T-helper 1 cell (primary cell): ENCODE data around the gene ADAMTS20.

Source experiments
- DNase-seq, 5 donors: peaks; one replicate each; pipeline ENCODE4 v3.0.0-alpha.2; 2012 to 2020

The ADAMTS20 gene

GRCh38 chr12:43312991-43313505, 239.0 kb downstream of the ADAMTS20 start:
- no peak for DNase-seq

GRCh38 chr12:43310596-43310995, 241.4 kb downstream of the ADAMTS20 start:
- no peak for DNase-seq

- no peak for DNase-seq
Measured at GRCh38 chr12:43309959-43310358, 242.0 kb downstream of the ADAMTS20 start.

GRCh38 chr12:43308776-43309175, 243.2 kb downstream of the ADAMTS20 start:
- DNase-seq = no peak

- DNase-seq = no peak
Measured at GRCh38 chr12:43307126-43307525, 244.9 kb downstream of the ADAMTS20 start.

GRCh38 chr12:43306066-43306465, 245.9 kb downstream of the ADAMTS20 start:
- DNase-seq = no peak

GRCh38 chr12:43305065-43305464, 246.9 kb downstream of the ADAMTS20 start:
- DNase-seq = no peak
